Vagina (tissue), 2 donors: Measurements from ENCODE around the gene STK40.

Experiments
- CTCF ChIP-seq, 3 experiments: fragments of 450-650 bp in 2 of 3; fragments of 200-600 bp in 1 of 3; sonication (generic) in 1 of 3; IDR thresholded peaks; one replicate each; pipeline ENCODE4 v1.5.1; 2017 to 2019; ENCODE audit warnings: antibody characterized with exemption in 3 of 3, mild to moderate bottlenecking in 2 of 3, moderate library complexity in 2 of 3
- POLR2A ChIP-seq, 2 donors: fragments of 450-650 bp; IDR thresholded peaks; one replicate each; pipeline ENCODE4 v1.6.1; 2017; ENCODE audit warnings: antibody characterized with exemption in 2 of 2, mild to moderate bottlenecking in 2 of 2, moderate library complexity in 2 of 2

- TF ChIP-seq POLR2A (IDR thresholded peaks at IDR 0.05) (no peak), CTCF (IDR thresholded peaks at IDR 0.05) (no peak)
Measured at GRCh38 chr1:36352125-36352909, 33.4 kb downstream of the STK40 start.
